KG1 (cell line): Measurements from ENCODE around the gene TUBB.
"Not testable (repeated sequence)": the region's sequence is repeated elsewhere in the genome, so short reads cannot be mapped to it uniquely, and the experiment has no call there.

Source experiments
- DNase-seq: peaks from one replicate; lab custom pipeline; 2025; lab: John Stamatoyannopoulos, UW

TUBB gene

DNA sequence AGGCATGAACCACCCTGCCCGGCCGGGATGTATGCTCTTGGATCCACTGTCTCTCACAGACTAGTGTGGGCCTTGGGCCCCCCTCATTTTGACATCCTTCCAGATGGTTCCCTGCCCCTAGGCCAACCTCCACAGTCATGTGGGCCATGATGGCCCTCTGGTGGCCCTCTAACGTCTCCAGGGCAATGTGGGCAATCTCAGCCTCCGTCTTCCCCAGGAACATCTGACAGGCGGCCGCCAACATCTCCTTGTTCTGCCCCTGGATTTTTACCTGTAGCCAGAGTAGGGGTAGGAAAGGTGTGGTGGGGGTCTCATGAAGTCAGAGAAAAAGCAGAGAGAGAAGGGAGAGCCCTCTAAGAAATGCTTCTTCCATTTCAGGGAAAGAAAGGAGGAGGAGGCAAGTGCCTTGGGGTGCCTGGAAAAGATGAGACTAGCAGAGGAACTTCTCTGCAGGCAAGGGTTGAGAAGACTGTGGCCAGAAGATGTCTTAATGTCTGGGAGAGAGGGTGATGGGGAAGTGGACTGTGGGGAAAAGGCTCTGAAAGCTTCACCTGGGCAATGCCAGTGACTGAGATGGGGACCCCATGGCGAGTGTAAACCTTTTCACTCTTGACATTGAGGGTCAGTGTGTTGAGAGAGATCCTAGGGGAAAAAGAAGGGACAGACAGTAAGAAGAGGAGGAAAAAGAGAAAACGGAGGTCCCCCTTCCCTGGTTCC lies 21.1 kb downstream of the TUBB start:
- no peak for DNase-seq

DNA sequence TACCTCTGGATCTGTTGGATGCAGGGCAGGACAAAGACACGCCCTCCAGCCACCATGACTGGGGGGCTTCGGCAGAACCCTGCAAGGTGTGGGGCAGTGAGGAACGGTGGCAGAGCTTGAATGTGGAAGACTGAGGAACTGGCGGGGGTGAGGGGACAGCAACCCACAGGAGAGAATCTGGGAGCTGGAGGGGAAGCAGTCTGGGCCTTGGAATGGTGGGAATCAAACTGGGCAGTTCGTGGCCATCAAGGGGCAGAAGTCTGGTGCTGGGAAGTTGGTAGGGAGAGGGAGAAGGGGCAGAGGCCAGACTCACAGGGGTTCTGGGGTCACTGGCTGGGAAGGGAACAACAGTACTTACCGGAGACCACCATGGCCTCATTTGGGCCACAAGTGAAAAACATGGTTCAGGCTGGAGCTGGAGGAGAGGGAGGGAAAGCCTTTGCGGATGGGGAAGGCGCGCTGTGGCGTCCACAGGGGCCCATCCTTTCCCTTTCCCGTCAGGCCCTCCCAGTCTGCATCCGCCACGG lies 21.7 kb downstream of the TUBB start:
- DNase-seq, result no peak

DNA sequence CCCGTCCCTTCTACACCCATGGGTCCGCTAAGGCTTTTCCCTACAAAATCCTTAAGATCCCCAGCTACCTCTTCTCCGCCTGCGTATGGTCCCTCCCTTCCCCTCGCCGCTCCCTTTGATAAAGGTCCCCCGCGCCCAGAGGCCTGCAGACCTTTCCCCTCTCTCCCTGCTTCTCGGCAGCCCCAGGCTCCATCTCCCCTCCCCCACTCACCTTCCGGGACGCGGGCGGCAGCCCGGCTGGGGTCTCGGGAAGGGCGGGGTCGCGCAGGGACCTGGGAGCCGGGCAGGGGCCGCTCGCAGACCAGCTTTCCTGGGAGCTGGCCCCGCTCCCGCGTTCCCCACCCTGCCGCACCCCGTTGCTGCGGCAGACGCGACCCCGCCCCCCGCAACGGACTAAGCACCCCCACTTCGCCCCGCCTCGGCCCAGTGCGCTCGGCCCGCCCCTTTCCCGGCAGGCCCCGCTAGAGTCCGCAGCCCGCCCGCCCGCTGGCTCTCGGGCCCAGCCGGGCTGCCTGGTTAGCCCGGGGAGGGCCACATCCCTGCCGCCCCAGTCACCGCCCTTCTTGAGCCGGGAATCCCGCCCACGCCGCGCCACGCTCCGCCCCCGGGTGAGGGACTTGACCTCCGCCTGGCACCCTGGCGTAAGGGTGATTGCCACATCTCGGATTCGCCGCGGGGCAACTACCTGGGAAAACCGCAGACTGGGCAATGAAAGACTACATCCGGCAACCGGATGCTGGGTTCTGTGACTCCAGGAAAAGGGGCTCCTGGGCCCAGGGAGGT lies 22.4 kb downstream of the TUBB start, which contains the start of gene FLOT1:
Gene FLOT1 (minus strand): TSS at position 372 of the 783 bp plus-strand sequence. CDS start 498 bp downstream, outside the sequence.
- peak; percentile 82 for DNase-seq

DNA sequence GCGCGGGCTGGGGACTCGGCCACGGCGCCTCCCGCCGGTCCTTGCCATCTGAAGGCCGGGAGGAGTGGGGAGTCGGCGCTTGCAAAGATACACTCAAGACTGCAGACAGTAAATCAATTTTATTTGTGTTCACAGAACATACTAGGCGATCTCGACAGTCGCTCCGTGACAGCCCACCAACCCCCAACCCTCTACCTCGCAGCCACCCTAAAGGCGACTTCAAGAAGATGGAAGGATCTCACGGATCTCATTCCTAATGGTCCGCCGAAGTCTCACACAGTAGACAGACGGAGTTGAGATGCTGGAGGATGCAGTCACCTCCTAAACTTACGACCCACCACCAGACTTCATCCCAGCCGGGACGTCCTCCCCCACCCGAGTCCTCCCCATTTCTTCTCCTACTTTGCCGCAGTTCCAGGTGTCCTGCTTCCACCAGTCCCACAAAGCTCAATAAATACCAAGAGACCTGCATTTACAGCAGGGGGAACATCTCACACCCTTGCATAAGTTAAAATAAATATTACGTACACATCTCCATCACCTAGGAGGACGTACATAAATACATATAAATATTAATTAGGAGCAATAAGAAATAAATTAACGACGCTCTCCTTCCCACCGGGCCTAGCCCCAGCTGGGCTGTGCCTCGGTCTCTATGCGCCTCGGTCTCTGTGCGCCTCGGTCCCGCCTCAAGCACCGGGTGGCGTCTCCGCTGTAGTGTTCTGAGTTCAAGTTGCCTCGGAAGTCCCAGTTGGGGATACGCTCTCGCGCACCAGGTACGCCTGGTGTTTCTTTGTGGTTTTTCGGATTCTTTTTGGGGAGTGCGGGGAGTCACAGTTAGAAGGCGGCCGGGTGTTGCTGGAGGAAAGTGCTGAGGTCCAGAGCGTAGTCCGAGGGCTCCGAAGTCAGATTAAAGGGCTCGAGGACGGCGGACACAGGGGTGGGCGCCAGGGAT lies 23.2 kb downstream of the TUBB start:
- DNase-seq, result no peak

DNA sequence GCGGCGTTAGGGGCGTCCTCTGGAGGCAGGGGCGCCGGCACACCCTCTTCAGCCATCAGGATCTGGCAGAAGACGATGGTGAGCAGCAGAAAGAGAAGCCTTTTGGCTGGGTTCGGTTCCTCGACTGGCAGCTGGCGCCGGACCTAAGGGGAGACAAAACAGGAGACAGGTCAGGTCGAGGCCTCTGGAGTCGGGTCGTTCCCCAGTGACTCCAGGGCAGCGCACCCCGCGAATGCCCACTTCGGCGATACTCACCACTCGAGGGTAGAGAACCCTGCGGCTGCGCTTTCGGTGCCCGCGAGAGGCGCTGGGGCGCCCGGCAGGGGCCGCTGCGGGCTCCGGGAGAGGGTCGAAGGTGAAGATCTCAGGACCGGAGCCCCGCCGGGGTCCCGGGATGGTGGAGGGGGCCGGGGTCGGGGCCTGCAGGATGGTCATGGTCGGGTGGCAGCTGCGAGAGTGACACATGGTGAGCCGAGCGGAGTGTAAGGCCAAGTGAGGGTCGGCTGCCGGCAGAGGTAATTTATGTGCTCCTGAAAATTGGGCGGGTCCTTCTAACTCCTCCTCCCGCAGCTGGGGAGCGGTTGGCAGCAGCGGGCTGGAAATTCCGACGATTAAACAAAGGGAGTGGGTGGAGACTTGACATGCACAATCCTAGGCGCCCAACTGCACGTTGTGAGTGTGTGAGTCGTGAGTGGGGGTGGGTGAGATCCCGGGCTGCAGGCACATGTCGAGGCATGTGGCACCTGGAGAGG lies 24.1 kb downstream of the TUBB start, which contains the start of gene IER3:
Gene IER3 (minus strand): TSS at position 494 of the 752 bp plus-strand sequence. CDS start 29 bp downstream, at position 465.
- DNase-seq, result peak; percentile 42

DNA sequence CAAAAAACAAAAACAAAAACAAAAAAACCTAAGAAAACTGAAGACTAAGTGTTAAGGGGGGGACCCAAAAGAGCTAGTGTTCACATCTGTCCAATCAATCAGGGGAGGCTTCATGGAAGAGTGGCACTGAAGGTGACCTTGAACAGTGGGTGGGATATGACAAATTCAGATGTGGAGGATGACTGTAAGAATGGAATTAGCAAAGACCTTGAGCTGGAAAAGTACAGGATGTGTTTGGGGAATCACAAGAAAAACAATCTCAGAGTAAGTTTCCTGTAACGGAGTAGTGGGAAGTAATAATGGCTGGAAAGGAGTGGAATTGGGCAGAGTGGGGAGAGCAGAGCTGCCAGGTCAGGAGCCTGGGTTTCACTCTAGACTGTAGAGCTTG lies 27.1 kb downstream of the TUBB start:
- no peak for DNase-seq

DNA sequence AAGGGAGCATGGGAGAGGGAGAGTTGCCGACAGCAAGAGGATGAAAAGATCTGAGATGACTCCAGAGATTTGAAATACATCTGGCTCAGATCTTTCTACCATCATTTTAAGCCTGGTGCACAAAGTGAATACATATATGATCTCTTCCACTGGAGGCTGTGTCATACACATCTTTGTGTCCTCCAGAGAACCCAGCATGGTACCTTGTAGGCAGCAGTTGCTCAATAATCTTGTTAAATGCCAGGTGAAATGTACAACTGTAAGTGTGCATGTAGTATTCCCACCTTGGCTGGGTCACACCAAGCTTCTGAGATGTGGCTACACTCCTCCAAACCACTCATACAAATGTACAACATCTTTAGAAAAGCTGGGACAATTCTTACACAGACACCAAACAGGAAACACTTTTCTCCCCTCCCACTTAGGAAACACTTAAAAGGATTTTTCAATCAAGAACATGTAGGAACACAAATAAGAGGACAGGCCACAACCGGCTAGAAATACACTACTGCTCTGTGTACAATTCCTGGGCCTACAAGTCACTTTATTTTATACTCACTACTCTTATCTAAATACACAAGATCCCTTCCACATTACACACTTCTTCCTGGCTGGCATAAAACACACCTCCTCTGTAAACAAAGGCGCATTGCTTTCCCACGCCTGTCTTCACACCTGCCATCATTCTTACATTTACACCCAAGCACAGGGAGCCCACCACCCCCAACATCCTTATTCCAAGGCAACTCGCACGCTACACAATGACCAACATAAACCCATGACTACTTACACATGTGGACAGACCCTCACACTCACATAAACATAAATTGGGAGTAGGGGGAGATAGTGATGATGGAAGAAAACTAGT lies 28.0 kb downstream of the TUBB start:
- DNase-seq, result no peak

DNA sequence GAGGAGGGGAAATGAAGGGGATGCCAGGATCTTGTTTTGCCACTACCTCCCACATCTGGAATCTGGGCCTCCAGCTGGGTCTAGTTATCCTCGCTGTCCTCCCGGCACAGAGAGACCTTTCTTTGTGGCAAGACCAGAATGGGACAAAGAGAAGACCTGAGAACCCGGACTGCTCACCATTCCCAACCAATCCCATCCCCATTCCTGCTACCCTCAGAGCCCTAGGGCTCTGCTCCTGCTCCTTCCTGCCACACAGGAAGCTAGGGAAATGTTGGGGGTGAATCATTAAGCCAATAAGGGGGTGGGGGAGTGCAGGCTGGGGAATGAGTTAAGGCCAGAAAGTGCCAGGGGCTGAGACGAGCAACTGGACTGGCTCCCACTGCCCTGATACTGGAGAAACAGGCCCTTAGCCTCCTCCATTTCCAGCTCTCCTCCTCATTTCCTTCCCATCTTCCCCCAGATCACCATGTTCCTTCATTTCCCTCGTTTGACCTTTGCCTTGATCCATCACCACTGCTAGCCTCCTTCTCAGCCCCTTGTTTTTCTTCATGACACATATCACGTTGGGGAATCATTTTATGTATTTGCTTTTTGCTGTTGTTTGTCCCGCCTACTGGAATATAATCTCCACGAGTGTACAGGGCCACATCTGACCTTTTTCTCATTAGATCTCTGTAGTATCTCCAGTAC lies 28.8 kb downstream of the TUBB start:
- DNase-seq, result no peak

DNA sequence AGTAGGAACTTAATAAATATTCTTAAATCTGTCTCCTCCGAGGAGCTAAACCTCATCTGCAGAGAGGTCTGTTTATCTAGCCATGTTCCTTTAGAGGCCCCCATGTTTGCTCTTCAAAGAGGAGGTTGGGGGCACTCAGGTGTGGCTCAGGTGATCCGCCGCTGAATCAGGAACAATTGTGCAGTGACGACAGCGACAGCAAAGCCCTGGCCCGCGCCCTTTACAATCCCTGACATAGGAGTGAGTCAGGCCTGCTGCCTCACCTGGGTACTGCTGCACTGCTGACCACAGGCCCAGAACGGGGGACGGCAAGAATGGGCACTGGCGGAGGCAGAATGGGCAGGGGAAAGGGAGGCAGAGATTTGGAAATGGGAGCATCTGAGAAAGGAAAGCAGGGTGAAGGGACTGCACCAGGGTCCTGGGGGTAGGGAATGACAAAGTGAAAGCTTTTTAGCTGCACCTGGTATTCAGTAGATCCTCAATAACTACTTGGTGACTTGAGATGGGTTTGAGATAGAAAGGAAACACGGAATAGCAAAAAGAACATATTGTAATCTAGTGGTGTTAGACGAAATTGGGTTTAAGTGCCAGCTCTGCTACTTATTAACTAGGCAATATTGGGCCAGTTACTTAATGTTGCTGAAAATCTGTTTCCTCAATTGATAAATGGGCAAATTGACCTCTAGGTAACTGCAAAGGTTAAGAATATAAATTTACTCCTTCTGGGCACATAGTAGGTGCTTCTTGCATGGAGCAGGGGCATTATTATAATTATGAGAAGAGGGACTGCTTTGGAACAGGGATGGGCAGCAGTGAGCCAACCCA lies 29.6 kb downstream of the TUBB start:
- DNase-seq, result no peak

DNA sequence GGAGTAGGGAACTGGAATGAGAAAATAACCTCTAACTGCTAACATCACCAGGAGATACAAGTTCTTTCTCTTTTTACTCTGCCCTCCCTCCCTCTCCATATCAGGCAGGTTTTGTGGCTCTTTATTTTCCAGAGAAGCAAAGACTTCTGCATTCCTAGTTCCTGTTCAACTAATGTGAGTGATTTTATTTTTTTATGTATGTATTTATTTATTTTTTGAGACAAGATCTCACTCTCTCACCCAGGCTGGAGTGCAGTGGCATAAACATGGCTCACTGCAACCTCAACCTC lies 30.2 kb downstream of the TUBB start:
- no peak for DNase-seq

DNA sequence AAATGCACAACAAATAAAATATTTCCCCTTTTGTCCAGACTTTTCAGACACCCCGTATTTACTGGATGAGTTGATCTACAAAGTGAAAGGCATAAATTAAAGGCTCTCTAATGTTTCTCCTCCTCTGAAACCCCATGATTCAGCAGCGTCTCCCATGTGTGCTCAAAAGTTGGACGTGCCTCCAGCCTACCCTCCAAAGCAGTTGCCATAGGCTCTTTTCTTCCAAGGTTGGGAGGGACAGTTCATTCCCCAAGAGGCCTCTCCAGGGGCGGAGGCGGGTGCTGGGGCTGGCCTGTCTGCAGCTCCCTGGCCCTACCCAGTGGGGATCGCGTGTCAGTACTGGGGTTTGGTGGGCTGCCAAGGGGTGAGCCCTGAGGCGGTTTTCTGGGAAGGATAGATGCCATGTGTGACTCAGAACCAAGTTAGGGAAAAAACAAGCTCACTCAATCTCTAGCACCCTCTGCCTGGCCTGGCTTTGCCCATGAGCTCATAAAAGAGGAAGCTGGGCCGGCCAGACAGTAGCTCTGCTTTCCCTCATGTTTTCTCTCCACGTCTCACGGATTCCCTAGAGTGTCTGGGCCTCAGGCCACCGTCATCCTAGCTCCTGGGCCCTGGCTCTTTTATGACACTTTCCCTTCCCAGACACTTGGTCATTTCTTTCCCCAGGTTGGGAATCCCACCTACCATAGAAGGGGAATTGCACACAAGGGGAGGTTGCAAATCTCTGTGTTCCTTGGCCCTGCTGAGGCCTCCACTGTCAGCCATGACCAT lies 32.2 kb downstream of the TUBB start:
- no peak for DNase-seq

DNA sequence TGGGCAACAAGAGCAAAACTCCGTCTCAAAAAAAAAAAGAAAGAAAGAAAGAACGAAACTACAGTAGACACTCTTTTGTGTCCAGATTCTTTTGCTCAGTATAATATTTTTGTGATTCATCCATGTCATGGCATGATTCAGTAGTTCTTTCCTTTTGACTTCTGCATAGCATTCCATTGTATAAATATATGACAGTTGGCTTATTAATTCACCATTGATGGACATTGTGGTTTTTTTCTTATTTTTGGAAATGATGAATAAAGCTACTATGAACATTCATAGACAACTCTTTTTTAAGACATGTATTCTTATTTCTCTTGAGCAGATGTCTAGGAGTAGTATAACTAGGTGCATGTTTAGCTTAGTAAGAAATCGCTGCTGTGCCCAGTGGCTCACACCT lies 34.5 kb downstream of the TUBB start:
- no peak for DNase-seq

DNA sequence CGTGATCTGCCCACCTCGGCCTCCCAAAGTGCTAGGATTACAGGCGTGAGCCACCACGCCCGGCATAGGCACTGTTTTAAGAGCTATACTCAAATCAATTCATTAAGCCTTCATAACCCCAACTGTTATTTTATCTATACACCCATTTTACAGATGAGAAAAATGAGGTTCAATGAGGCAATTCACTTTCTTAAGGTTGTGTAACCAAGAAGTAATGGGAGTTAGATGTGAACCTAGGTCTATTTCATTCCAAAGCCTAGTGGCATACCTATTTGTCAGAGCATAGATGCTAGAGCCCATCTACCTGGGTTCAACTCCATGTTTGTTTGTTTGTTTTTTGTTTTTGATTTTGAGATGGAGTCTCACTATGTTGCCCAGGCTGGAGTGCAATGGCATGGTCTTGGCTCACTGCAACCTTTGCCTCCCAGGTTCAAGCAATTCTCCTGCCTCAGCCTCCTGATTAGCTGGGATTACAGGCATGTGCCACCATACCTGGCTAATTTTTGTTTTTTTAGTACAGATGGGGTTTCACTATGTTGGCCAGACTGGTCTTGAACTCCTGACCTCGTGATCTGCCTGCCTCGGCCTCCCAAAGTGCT lies 36.4 kb downstream of the TUBB start:
- not testable (repeated sequence) for DNase-seq

DNA sequence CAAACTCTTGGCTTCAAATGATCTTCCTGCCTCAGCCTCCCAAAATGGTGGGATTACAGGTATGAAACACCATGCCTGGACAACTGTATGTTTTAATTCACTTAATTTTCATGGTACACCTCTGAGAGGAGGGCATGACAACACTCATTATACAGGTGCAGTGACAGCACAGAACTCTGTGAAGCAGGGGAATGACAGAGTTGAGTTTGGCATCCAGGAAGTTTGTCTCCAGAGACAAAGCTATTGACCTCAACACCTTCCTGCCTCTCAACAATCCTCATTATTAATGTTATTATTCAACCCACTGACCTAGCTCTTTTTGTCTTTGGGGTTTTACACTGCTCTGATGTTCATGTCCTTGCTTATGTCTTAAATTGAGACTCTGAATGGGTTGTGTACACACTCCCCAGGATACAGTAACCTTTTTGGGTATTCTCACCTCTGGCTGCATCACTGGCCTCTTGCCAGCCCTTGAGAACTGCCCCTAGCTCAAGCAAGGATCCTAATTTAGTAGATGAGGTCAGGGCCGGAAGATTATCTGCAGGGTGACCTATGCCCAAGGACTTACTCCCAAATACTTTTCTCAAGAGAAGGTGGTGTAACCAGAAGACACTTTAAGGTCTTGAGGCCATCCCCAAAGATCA lies 37.2 kb downstream of the TUBB start:
- no peak for DNase-seq

DNA sequence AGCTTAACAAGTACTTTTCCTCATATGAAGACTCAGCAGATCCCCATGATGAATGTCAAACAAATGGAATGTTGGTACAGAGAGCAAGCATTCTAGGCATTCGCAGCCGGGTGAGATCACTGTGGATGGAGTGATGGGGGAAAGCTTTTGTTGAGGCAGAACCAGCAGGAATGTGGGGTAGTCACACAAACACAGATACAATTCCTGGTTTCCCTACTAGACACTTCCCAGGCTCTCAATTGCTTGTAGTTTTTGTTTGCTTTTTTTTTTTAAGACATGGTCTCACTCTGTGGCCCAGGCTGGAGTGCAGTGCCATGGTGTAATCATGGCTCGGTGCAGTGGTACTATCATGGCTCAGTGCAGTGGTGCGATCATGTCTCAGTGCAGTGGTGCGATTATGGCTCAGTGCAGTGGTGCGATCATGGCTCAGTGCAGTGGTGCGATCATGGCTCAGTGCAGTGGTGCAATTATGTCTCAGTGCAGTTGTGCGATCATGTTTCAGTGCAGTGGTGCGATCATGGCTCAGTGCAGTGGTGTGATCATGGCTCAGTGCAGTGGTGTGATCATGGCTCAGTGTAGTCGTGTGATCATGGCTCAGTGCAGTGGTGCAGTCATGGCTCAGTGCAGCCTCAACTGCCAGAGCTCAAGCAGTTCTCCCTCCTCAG lies 39.6 kb downstream of the TUBB start:
- no peak for DNase-seq

DNA sequence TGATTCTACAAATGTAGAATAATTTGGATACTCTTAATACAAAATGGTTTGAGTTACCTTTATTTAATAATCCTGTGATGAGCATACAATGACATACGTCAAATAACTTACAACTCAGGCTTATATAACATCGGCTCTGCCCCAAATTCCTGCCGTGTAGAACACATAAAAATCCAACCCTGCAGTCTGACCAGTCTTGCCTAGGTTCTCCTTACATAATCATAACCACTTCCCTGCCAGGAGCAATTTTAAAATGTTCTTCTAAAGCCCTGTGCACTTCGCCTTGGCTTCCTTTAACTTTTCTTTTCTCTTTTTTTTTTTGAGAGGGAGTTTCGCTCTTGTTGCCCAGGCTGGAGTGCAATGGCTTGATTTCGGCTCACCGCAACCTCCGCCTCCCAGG lies 40.4 kb downstream of the TUBB start:
- DNase-seq, result no peak
